ENCODE measurements around the gene STAB1. TPM values are rescaled to one million over a fixed set of nuclear protein-coding genes. Genes with fewer than 3 reads are reported as not detected.

Gene STAB1
- total and polyA plus RNA-seq, 2 experiments from 2014 or later = 0.90 to 1.9 TPM

DNA sequence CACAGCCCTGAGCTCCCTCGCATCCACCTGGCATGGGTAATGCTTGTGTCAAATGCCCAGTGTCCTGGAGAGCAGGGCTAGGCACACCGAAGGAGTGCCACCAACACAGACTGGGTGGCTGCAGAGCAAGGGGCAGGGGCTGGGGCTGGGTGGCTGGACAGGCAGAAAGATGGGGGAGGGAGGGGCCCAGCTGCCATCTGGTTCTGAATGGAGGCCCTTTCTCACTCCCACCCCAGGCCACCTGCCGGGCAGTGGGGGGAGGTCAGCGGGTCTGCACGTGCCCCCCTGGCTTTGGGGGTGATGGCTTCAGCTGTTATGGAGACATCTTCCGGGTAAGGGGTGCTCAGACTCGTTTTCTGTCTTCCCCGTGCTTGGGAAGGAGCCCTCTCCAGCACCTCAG lies 17.0 kb downstream of the STAB1 start:
- TF ChIP-seq, protein P1, sequence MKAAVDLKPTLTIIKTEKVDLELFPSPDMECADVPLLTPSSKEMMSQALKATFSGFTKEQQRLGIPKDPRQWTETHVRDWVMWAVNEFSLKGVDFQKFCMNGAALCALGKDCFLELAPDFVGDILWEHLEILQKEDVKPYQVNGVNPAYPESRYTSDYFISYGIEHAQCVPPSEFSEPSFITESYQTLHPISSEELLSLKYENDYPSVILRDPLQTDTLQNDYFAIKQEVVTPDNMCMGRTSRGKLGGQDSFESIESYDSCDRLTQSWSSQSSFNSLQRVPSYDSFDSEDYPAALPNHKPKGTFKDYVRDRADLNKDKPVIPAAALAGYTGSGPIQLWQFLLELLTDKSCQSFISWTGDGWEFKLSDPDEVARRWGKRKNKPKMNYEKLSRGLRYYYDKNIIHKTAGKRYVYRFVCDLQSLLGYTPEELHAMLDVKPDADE (IDR thresholded peaks at IDR 0.05) = no peak
- TF ChIP-seq EZH2 (IDR thresholded peaks at IDR 0.05; ENCODE audit: low read depth, unreplicated experiment) (no peak), EZH2phosphoT487 (IDR thresholded peaks at IDR 0.05; ENCODE audit: unreplicated experiment) (no peak), POLR2AphosphoS5 (IDR thresholded peaks at IDR 0.05; ENCODE audit: low read depth) (no peak), STAT1 (IDR thresholded peaks at IDR 0.05; ENCODE audit: unreplicated experiment) (no peak), ZNF114 (CRISPR knock-in tag; IDR thresholded peaks at IDR 0.05) (no peak)
- TF ChIP-seq, protein P2, sequence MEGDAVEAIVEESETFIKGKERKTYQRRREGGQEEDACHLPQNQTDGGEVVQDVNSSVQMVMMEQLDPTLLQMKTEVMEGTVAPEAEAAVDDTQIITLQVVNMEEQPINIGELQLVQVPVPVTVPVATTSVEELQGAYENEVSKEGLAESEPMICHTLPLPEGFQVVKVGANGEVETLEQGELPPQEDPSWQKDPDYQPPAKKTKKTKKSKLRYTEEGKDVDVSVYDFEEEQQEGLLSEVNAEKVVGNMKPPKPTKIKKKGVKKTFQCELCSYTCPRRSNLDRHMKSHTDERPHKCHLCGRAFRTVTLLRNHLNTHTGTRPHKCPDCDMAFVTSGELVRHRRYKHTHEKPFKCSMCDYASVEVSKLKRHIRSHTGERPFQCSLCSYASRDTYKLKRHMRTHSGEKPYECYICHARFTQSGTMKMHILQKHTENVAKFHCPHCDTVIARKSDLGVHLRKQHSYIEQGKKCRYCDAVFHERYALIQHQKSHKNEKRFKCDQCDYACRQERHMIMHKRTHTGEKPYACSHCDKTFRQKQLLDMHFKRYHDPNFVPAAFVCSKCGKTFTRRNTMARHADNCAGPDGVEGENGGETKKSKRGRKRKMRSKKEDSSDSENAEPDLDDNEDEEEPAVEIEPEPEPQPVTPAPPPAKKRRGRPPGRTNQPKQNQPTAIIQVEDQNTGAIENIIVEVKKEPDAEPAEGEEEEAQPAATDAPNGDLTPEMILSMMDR (conservative IDR thresholded peaks at IDR 0.05; ENCODE audit: low read depth in 2 of 2) = no peak
- TF ChIP-seq, protein P3, sequence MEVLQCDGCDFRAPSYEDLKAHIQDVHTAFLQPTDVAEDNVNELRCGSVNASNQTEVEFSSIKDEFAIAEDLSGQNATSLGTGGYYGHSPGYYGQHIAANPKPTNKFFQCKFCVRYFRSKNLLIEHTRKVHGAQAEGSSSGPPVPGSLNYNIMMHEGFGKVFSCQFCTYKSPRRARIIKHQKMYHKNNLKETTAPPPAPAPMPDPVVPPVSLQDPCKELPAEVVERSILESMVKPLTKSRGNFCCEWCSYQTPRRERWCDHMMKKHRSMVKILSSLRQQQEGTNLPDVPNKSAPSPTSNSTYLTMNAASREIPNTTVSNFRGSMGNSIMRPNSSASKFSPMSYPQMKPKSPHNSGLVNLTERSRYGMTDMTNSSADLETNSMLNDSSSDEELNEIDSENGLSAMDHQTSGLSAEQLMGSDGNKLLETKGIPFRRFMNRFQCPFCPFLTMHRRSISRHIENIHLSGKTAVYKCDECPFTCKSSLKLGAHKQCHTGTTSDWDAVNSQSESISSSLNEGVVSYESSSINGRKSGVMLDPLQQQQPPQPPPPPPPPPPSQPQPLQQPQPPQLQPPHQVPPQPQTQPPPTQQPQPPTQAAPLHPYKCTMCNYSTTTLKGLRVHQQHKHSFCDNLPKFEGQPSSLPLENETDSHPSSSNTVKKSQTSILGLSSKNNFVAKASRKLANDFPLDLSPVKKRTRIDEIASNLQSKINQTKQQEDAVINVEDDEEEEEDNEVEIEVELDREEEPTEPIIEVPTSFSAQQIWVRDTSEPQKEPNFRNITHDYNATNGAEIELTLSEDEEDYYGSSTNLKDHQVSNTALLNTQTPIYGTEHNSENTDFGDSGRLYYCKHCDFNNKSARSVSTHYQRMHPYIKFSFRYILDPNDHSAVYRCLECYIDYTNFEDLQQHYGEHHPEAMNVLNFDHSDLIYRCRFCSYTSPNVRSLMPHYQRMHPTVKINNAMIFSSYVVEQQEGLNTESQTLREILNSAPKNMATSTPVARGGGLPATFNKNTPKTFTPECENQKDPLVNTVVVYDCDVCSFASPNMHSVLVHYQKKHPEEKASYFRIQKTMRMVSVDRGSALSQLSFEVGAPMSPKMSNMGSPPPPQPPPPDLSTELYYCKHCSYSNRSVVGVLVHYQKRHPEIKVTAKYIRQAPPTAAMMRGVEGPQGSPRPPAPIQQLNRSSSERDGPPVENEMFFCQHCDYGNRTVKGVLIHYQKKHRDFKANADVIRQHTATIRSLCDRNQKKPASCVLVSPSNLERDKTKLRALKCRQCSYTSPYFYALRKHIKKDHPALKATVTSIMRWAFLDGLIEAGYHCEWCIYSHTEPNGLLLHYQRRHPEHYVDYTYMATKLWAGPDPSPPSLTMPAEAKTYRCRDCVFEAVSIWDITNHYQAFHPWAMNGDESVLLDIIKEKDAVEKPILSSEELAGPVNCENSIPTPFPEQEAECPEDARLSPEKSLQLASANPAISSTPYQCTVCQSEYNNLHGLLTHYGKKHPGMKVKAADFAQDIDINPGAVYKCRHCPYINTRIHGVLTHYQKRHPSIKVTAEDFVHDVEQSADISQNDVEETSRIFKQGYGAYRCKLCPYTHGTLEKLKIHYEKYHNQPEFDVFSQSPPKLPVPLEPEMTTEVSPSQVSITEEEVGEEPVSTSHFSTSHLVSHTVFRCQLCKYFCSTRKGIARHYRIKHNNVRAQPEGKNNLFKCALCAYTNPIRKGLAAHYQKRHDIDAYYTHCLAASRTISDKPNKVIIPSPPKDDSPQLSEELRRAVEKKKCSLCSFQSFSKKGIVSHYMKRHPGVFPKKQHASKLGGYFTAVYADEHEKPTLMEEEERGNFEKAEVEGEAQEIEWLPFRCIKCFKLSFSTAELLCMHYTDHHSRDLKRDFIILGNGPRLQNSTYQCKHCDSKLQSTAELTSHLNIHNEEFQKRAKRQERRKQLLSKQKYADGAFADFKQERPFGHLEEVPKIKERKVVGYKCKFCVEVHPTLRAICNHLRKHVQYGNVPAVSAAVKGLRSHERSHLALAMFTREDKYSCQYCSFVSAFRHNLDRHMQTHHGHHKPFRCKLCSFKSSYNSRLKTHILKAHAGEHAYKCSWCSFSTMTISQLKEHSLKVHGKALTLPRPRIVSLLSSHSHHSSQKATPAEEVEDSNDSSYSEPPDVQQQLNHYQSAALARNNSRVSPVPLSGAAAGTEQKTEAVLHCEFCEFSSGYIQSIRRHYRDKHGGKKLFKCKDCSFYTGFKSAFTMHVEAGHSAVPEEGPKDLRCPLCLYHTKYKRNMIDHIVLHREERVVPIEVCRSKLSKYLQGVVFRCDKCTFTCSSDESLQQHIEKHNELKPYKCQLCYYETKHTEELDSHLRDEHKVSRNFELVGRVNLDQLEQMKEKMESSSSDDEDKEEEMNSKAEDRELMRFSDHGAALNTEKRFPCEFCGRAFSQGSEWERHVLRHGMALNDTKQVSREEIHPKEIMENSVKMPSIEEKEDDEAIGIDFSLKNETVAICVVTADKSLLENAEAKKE (CRISPR knock-in tag; IDR thresholded peaks at IDR 0.05) = no peak

More for the DNA sequence above, 17.0 kb downstream of the STAB1 start:
- H3K27me3 ChIP-seq (ENCODE audit: insufficient read depth) = no peaks in the 10 kb centered on the region
- H3K36me3 ChIP-seq (ENCODE audit: insufficient read depth) = no peaks in the 10 kb centered on the region
- H3K4me3 Mint-ChIP-seq = no peak overlapping the region; the same call in 2 of the 3 replicates
- ATAC-seq (no peak), DNase-seq (ENCODE audit: low spot score) (no peak)
- H3K4me2 ChIP-seq = no peak overlapping the region
- no peaks in the 10 kb centered on the region for H3K9me2 ChIP-seq (ENCODE audit: insufficient read depth)
- no peaks in the 10 kb centered on the region; the same call in 2 of the 3 replicates for H3K9me3 Mint-ChIP-seq
- H3K4me1 Mint-ChIP-seq = peaks cover 2% of the 10 kb centered on the region; the same call in 2 of the 3 replicates
- no peak overlapping the region for H3K4me3 ChIP-seq
- no peaks in the 10 kb centered on the region for H3K4me1 ChIP-seq (ENCODE audit: insufficient read depth)
- no peaks in the 10 kb centered on the region for H3F3A ChIP-seq (replicated peaks; ENCODE audit: low read depth)
- H4K20me1 ChIP-seq (replicated peaks; ENCODE audit: insufficient read depth) = no peaks in the 10 kb centered on the region
- no peak overlapping the region for H3K27ac ChIP-seq (ENCODE audit: low read depth)
- no peaks in the 10 kb centered on the region for H3K79me2 ChIP-seq (replicated peaks; ENCODE audit: insufficient read depth)
- no peak overlapping the region for H3K27ac Mint-ChIP-seq
- peak overlapping the region; percentile 74; the same call in 1 of the 2 replicates for H2AFZ ChIP-seq
- H3K36me3 Mint-ChIP-seq (ENCODE audit: low read depth) = no peaks in the 10 kb centered on the region
- peaks cover 12% of the 10 kb centered on the region for H3K27me3 Mint-ChIP-seq (ENCODE audit: insufficient read depth, low read depth, poor library complexity)
